RPMI8226 (cell line): ENCODE results near the gene CRB2.

Experiments used
- DNase-seq: peaks from one replicate; pipeline ENCODE4 v3.0.0-alpha.2; 2015

Gene CRB2

GRCh38 chr9:123355761-123356431, at the start of gene CRB2:
Gene CRB2, plus strand, starts transcription at chr9:123356197. Its CDS starts 64 bp downstream, at chr9:123356261.
- DNase-seq: no peak

GRCh38 chr9:123309611-123310010, 46.4 kb upstream of the CRB2 start:
- no peak for DNase-seq

GRCh38 chr9:123310551-123311249, 45.3 kb upstream of the CRB2 start:
- DNase-seq: no peak

GRCh38 chr9:123311250-123311752, 44.7 kb upstream of the CRB2 start:
- no peak for DNase-seq

- DNase-seq: no peak
Observed at GRCh38 chr9:123312306-123312877, 43.6 kb upstream of the CRB2 start.

- no peak for DNase-seq
Observed at GRCh38 chr9:123314617-123315016, 41.4 kb upstream of the CRB2 start.

- DNase-seq: no peak
Observed at GRCh38 chr9:123315635-123316034, 40.4 kb upstream of the CRB2 start.

GRCh38 chr9:123316053-123316718, 39.8 kb upstream of the CRB2 start:
- no peak for DNase-seq

- DNase-seq: peak; percentile 58
Observed at GRCh38 chr9:123318202-123318601, 37.8 kb upstream of the CRB2 start.

- no peak for DNase-seq
Observed at GRCh38 chr9:123318961-123319421, 37.0 kb upstream of the CRB2 start.

GRCh38 chr9:123319541-123320339, 36.3 kb upstream of the CRB2 start:
- DNase-seq: no peak

GRCh38 chr9:123320814-123321213, 35.2 kb upstream of the CRB2 start:
- no peak for DNase-seq

GRCh38 chr9:123321616-123322272, 34.3 kb upstream of the CRB2 start:
- DNase-seq: no peak

GRCh38 chr9:123322273-123323195, 33.5 kb upstream of the CRB2 start:
- peak; percentile 83 for DNase-seq

- no peak for DNase-seq
Observed at GRCh38 chr9:123323196-123324013, 32.6 kb upstream of the CRB2 start.

GRCh38 chr9:123324767-123325183, 31.2 kb upstream of the CRB2 start:
- DNase-seq: no peak

GRCh38 chr9:123326187-123326586, 29.8 kb upstream of the CRB2 start:
- DNase-seq: no peak

GRCh38 chr9:123326662-123327093, 29.3 kb upstream of the CRB2 start:
- peak; percentile 57 for DNase-seq

- no peak for DNase-seq
Observed at GRCh38 chr9:123327697-123328100, 28.3 kb upstream of the CRB2 start.
